Erythroblast (primary cell): ENCODE measurements around the gene STX4.

Experiments
- GATA1 ChIP-seq: IDR thresholded peaks from 2 replicates; pipeline ENCODE4 v1.6.1; 2011; ENCODE audit warnings: low read depth, mild to moderate bottlenecking, control low read depth, low read length, moderate library complexity
- POLR2A ChIP-seq: IDR thresholded peaks from 2 replicates; pipeline ENCODE4 v1.6.1; 2011; ENCODE audit warnings: mild to moderate bottlenecking, low read length

- no peak for TF ChIP-seq POLR2A
- TF ChIP-seq GATA1, result no peak
Observed at GRCh38 chr16:31089199-31089598, 55.8 kb downstream of the STX4 start.
